Astrocyte of the hippocampus (primary cell): Measurements from ENCODE around the gene CRABP2.

ENCODE experiments used
- DNase-seq: peaks from one replicate; pipeline ENCODE4 v3.0.0; 2011; ENCODE audit warnings: low read depth, low spot score

Gene CRABP2

DNA sequence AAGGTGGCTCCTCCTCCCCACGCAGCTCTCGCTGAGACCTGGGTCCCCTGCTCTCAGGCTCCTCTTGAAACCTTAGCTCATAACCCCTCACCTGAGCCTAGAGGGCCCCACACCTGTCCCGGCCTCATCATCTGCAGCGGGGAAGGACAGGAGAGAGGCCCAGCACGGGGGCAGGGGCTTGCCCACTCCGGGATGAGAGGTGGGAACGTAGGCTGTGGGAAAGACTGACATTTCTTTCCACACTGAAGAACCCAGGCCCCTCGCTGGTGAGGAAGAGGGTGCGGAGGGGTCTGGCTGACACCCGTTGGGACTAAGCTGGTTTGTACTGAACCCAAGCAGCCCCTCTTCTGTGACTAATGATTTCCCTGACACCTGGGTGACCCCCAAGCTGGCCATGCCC, 14.2 kb downstream of the CRABP2 start:
- no peak for DNase-seq

DNA sequence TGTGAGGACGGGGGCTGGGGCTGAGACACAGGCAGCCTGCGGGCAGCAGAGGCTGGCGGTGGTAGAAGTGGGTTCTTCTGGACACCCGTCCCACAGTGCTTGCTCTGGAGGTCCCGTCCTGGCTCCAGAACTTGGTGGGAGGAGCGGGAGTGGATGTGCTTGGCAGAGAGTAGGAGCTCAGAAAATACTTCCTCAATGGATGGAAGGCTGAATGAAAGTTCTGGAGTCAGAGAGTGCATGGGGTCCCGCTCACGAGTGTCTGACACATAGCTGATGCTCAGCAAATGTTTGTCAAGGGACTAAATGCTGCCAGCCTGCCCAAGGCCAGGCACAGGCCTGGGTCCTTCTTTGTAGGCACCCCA, 14.7 kb downstream of the CRABP2 start:
- no peak for DNase-seq

DNA sequence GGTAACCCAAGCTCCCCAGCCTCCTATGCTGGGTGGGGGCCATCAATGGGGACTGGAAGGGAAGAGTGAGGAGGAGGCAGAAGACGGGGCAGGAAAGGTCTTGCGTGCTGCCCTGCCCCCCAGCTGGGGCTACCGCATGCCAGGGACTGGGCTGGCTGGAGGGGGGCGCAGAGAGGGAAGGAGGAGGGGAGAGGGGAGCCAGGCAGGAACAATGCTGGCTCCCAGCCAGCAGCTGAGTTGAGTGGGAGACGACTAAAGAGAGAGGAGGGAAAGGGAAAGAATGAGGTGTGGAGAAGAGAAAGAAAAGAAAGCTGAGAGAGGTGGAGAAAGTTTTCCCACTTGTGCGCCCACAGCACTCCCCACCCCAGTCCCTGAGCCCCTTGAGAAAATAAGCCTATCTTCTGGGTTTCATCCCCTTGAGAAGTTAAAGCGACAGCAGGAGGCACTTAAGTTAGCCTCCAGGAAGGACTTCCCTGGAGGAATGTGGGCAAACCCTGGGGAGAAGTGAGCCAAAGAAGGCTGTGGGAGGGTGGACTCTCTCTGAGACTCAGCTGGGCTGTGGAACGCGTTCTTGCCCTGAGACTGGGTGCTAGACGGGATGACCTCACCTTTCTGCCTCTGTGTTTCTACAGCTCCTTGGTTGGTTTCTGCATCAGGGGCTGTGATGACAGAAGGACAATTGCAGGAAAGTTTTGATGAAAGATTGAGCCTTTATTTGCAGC, 15.3 kb downstream of the CRABP2 start:
- no peak for DNase-seq

DNA sequence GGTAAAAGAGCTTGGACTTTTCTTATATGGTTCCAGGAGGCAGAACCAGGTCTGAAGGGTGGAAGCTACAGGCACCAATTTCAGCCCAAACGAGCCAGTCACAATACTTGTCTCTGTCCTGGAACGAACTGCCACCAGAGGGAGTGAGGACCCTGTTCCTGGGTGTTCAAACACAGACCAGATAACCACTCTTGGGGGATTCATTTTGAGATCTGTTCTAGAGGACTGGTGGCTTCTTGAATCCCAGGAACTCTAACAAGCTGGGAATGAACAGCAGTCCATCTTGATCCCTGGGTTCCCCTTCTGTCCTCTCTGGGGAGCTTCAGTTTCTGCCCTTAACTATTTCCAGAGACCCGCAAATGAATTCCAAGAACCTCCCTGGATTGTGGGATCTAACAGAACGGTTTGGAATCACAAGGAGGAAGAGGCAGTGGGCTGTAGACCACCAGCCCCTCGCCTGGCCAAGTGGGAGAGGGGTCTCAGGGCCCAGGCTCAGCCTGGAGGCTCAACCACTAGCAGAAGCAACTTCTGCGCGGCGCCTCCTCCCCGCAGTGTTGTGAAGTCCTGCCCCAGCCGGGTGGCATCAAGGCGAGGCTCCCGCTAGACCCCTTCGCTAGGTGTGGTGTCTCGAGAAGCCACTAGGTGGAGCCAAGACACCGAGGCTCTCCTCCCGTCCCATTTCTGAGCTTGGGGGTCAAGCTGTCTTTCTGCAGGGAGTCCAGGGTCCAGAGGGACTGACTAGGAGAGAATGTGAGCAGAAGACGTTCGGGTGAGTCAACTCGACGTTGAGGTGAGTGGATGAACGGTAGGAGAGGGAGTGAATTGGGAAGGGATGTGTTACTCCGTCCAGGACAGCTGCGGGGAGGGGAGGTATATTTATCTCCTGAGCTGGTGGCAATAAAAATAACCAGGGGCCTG, 16.1 kb downstream of the CRABP2 start:
- DNase-seq = peak; percentile 94

DNA sequence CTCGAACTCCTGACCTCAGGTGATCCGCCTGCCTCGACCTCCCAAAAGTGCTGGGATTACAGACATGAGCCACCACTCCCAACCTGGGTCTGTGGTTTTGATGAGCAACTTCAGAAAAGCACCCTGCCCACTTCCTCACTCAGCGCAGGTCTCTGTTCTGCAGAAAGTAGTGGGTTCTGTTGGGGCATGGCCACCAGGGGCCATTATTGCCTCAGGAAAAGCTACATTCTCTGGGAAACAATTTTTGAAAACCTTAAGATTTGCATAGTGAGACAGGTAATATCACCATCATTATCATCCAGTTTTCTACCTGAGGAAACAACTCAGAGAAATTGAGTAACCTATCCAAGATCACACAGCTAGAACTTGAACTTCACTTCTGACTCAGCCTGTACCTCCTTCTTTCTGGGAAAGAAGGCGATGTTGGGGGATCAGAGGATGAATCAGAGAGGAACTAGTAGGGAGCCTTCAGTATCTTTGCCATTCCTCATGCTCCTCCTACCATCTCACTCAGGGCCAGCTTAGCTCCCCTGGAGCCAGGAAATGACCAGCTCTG, 21.1 kb downstream of the CRABP2 start:
- DNase-seq = no peak

DNA sequence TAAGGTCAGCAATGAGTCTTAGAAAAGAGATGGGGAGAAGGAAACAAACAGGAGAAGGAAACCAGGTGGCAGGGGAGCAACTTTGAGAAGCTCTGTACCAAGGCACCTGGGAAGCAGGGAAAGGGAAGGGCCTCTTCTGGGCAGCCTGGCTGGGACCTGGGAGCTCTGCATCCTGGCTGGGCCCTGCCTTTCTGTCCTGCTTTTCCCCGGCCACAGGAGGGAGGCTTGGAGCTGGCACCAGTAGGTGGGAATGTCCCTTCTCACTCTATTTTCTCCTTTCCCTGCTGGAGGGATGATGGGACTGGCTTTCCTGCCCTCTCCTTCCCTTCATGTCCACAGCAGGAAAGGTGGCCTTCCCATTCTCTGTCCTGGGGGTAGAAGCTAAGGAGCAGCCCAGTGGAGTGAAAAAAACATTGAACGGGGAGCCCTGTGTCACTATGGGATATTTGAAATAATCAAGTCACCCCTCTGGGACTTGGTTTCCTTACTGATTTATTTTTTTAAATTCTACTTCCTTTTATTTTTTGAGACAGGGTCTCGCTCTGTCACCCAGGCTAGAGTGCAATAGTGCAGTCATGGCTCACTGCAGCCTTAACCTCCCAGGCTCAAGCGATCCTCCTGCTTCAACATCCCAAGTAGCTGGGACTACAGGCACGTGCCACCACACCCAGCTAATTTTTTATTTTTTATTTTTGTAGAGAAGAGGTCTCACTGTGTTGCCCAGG, 23.1 kb downstream of the CRABP2 start:
- DNase-seq = no peak

DNA sequence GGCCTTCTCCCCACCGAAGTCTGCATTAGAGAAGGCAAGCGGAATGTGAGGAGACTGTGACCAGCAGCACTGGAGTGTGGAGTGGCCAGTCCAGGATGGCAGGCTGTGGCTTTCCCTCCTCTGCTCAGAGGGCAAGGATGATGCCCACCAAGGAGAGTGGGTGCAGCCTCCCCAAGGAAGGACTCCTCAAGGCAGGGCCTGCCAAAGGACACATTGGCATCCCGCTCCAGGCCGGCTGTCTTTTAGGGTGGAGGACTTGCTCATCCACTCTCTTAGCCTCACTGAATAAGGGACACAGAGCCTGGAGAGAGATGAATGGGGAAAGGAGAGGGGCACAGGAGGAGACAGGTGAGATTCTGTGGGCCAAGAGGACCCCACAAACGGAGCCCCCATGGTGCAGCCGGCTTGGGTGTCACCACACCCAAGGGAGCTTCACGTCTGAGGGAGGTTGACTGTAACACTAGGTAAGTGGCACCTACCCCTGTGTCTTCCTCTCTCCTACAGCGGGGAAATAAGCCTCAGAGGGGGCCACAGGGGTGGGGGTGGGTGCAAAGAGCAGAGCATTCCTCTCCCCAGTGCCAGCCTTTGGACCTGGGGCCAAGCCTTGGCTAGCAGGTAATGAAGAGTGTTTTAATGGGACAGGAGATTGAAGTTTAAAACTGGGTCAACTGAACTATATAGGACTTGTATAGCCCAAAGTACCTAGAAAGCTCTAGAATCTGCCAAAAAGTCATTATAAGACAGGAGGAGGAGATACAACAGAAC, 24.0 kb downstream of the CRABP2 start:
- DNase-seq = no peak

DNA sequence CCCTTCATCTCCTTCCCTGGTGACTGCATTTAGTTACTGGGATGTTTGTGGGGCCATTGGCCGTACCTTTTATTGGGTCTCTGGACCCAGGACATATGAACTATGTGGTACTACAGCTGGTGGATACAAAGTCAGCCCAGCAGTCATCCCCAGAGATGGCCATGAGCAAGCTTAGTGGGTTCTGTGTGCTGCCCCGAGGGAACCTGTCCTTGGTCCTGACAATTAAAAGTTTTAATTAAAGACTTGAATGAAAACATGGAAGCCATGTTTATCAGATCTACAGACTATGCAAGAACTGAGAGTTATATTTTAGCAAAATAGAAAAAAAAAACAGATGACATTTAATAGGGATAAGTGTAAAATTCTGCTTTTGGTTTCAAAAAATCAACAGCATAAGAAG, 25.3 kb downstream of the CRABP2 start:
- DNase-seq = no peak

DNA sequence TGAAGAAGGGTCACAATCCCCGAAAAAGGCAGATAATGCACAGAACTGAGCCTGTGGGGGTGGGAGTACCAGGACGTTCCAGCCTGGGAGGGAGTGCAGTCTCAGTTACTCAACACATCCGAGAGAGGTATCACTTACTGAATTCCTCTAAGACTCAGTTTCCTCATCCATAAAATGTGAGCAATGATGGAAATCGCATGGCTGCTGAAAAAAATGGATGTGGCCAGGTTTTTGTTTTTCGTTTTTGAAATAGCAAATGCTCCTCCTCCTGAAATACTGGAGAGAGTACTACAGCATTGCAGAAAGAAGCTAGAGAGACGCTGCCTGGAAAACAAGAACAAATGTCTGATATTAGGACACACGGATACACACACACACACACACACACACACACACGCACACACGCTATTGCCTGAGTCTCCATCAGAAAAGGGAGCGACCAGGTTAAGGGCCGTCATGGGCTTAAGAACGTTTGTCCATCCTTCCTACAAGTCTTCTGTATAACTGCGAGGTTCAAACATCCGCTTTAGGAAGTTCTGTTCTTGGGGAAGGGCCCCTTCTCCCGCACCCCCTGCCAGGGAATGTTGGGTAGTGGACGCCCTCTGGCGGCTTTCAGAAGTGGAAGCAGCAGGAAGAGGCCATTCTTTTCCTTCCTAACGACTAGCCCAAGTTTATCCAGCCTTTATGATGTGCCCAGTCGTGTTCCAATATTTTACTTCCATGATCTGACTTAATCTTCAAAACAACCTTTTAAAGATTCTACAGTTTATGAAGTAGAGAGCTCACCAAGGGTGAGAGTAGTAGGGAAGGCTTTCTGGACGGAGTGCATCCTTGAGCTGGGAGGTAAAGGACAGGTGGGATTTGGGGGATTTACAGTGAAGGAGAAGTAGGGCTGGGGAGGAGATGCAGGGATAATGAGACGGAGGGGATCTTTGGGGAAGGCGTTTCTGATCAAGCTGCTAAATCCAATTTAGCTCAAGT, 27.5 kb downstream of the CRABP2 start:
- peak; percentile 88 for DNase-seq

DNA sequence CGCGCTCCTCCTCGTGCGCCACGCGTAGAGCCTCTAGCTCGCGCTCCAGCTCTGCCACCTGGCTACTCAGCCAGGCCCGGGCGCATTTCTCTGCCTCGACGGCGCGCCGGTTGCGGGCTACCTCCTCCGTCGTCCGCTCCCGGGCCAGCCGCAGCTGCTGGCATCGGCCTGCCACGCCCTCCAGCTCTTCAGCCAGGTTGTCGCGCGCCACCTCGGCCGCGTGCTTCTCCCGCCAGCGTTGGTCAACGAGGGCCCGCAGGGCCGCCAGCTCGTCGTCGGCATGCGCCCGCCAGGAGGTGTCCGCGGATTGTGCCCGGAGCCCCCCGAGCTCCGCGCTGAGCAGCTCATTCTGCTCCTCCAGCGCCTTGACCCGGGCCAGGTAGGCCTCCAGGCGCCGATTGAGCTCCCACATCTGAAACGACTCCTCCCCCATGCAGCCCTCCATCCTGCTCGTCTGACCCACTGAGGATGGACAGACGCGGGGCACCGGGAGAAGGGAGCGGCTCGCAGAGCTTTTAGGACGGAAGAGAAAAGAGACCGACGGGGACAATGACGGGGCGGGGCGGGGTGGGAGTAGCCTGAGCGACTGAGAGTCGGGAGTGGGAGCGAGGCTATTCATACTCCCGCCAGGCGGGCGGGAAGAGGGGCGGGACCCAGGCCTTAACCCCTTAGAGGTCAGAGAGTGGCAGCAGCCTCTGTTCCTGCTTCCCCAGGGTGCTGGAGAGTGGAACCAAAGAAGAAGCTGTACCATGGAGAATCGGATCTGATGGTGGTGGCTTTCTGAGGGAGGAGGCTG, 28.4 kb downstream of the CRABP2 start, which contains the start of gene NES:
NES (minus strand) TSS at position 588 of the 796 bp plus-strand sequence; CDS start at position 445, 143 bp downstream.
- DNase-seq = peak; percentile 85

DNA sequence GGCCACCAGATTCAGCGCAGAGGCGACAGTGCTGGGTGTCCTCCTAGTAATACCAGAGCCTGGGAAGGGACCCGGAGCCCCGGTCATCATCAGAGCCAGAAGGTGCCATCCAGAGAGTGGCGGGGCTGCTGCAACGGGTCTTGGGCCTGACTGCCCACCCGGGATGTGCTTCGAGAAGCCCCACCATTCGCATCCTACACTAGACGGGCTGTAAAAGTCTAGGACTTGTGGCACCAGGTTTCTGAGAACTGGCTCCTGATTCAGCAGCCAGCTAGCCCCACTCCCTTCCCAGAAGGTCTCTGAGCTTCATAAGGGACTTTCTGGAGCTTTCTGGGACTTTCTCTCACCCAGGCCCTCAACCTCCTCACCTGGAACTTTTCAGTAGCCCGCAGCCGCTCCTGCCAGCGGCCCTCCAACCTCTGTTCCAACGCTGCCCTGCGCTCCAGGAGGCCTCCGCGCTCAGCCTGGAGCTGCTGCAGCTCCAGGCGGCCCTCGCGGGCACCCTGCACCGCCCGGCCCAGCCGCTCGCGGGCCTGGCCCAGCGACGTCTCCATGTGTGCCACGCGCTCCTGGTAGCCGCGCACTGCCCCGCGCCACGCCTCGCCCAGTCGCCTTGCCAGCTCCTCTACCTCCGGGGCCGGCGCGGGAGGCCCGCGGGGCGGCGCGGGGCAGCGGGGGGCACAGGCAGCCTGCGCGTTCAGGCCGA, 29.1 kb downstream of the CRABP2 start:
- DNase-seq = peak; percentile 68

DNA sequence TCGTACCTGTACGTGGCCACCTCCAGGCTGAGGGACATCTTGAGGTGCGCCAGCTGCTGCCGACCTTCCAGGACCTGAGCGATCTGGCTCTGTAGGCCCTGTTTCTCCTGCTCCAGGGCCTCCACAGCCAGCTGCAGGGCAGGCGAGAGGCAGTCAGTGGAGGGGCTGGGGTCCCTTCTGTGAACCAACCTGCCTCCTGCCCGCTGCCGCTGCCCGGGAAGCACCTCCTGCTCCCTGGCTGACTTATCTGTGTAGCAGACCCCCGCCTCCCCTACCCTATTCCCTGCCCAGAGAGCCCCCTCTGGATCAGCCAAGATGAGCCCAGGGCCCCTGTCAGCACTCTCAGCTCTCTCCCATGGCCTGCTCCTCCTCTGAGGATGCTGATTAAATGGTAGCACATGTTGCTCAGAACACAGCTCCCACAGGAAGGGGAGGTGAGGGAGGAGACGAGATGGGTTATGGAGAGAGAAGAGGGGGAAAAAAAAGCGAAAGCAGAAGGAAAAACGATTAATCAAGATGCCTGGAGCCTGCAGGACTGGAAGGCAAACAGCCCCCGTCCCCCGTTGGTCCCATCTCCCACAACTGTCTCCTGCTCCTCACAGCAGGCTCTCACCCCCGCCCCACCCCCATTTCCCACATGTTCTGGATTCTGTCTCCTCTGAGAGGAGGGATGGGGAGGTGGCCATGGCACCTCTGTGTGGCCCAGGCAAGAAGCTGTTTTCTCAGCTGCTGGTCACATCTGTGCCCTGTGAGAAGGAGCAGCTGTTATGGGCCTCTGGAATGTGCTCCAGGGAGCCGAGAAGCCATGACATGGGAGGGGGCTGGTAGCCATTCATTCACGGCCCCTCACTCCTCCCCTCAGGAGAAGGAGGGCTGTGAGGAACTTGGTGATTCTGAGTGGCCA, 29.9 kb downstream of the CRABP2 start:
- DNase-seq = peak; percentile 64

DNA sequence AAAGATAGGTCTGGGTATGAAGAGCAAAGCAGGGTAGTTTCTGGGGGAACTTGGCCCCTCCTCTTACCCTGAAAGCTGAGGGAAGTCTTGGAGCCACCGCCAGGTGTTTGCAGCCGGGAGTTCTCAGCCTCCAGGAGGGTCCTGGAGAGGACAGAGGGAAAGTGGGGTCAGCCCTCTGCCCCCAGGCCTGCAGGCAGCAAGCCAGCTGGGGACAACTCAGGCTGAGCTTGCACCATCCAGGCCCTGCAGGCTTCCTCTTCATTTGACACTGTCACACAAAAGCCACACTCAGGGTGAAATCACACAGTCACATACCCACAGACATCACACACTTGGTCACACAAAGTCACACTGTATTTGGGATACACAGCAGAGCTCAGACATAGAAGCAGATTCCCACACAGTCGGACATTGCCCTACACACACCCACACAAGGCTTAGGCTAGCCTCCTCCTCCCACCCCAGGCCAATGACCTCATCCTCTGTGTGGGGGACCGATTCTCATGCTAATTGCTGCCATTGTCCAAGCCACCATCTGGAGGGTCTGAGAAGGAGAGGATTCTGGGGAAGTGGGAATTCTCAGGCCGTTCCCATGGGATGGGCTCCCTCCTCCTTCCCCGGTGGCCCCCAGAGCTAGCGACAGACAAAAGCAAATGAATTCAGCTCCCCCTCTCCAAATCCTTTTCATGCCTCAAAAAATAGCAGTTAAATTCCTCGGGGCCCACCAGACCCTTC, 31.8 kb downstream of the CRABP2 start:
- peak; percentile 87 for DNase-seq

DNA sequence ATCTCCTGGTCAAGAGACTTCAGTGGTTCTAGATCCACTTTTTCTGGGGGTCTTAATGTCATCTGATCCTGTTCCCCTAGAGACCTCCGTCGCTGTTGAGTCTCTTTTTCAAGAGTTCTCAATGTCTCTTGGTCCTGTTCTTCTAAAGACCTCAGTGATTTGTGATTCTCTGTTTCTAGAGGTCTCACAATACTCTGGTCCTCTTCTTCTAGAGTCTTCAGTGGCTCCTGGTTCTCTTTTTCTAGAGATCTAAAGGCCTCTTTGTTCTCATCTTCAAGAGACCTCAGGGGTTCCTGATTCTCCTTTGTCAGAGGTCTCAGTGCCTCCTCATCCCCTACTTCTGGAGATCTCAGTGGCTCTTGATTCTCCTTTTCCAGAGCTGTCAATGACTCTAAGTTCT, 33.6 kb downstream of the CRABP2 start:
- DNase-seq = no peak

DNA sequence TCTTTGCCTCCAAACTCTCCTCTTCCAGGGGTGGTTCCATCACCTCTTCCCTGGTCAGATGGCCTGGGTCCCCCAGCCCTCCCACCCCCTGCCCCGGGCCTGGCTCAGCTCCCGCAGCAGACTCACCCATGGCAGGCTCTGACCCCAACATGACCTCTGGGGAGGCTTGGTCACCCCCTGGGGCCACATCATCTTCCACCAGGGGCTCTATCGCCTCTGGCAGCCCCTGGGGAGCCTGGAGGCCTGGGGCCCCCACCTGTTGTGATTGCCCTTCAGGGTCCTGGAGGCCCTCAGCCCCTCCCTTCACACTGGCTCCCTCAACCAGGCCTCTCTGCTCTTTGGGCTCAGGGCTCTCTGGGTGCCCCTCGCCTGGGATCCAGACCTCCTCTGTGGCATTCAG, 34.6 kb downstream of the CRABP2 start:
- no peak for DNase-seq

DNA sequence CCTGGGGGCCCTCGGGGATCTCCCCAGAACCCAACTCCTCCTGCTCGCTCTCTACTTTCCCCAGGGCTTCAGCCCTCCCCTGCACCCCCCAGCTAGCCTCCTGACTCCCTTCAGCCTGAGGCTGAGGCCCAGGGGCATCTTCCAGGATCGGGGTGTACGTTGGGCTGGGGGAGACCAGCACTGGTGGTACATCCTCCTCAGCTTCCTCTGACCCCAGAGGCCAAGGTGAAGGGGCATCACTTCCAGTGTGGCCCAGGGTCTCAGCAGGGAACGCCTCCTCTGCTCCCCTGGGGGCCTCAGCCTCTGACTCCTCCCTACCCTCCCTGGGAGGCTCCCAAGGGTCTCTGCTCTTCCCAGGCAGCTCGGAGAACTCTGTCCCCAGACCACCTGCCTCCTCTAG, 35.0 kb downstream of the CRABP2 start:
- no peak for DNase-seq

DNA sequence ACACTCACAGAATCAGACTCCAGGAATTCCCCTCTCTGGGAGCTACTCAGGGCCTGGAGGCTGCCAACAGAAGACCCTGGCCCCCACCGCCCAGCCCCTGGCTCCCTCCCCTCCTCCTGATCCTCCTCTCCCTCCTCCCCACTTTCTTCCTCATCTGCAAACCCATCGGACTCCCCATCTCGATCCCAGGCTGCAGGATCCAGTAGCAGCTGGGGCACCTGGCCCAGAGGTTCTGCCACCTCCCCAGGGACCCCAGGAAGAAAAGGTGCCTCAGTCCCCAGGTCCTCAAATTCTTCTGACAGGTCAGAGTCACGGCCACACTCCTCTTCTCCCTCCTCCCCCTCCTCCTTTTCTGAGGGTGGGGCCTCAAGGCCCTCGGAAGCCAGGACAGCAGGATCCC, 35.6 kb downstream of the CRABP2 start:
- no peak for DNase-seq
